GM23338 (cell line): ENCODE results near the gene RARRES2. TPM values are rescaled to one million over a fixed set of nuclear protein-coding genes. Genes with fewer than 3 reads are reported as not detected.

Experiments
- ATAC-seq: fragments of 200-7000 bp; cut with Tn5 transposase; 3 replicates; pipeline ENCODE4 v1.9.1; 2020
- DNase-seq: peaks from one replicate; pipeline ENCODE4 v3.0.0-alpha.2; 2015; ENCODE audit warnings: low spot score
- H2AFZ ChIP-seq: fragments of 200-600 bp; sonication (generic); 2 replicates; pipeline ENCODE4 v1.8.0; 2016; ENCODE audit warnings: antibody characterized with exemption, mild to moderate bottlenecking, moderate library complexity
- H3F3A ChIP-seq: fragments of 200-600 bp; sonication (generic); replicated peaks from 2 replicates; pipeline ENCODE4 v1.8.0; 2017; ENCODE audit warnings: antibody characterized with exemption, mixed run types, low read depth
- H3K27ac ChIP-seq: fragments of 200-600 bp; sonication (generic); 2 replicates; pipeline ENCODE4 v1.6.1; 2016; ENCODE audit warnings: low read depth
- H3K27me3 ChIP-seq: fragments of 200-600 bp; sonication (generic); 2 replicates; pipeline ENCODE4 v1.8.0; 2016; ENCODE audit warnings: mild to moderate bottlenecking, mixed run types, moderate library complexity; ENCODE audit not compliant: insufficient read depth
- H3K36me3 ChIP-seq: fragments of 200-600 bp; sonication (generic); 2 replicates; pipeline ENCODE4 v1.8.0; 2016; ENCODE audit warnings: mild to moderate bottlenecking; ENCODE audit not compliant: insufficient read depth
- H3K4me1 ChIP-seq: fragments of 200-600 bp; sonication (generic); 2 replicates; pipeline ENCODE4 v1.8.0; 2016; ENCODE audit warnings: mild to moderate bottlenecking, moderate library complexity; ENCODE audit not compliant: insufficient read depth
- H3K4me2 ChIP-seq: fragments of 200-600 bp; sonication (generic); 2 replicates; pipeline ENCODE4 v1.7.1; 2017; ENCODE audit warnings: mixed run types
- H3K4me3 ChIP-seq: fragments of 200-600 bp; sonication (generic); 2 replicates; pipeline ENCODE4 v1.6.1; 2016; ENCODE audit warnings: mixed run types
- H3K79me2 ChIP-seq: fragments of 200-600 bp; sonication (generic); replicated peaks from 2 replicates; pipeline ENCODE4 v1.8.0; 2017; ENCODE audit warnings: mild to moderate bottlenecking; ENCODE audit not compliant: insufficient read depth
- H3K9me2 ChIP-seq: fragments of 200-600 bp; sonication (generic); 2 replicates; pipeline ENCODE4 v1.8.0; 2017; ENCODE audit not compliant: insufficient read depth
- H4K20me1 ChIP-seq: fragments of 200-600 bp; sonication (generic); replicated peaks from 2 replicates; pipeline ENCODE4 v1.8.0; 2017; ENCODE audit warnings: mild to moderate bottlenecking; ENCODE audit not compliant: insufficient read depth
- H3K27ac Mint-ChIP-seq: 2 replicates; pipeline ENCODE4 v1.8.0; 2020; ENCODE audit warnings: inconsistent platforms, mild to moderate bottlenecking, moderate library complexity, mixed read lengths
- H3K27me3 Mint-ChIP-seq: 3 replicates; pipeline ENCODE4 v1.8.0; 2022; ENCODE audit warnings: low read depth, mild to moderate bottlenecking, moderate library complexity, mixed read lengths, inconsistent platforms; ENCODE audit not compliant: insufficient read depth, poor library complexity
- H3K36me3 Mint-ChIP-seq: 3 replicates; pipeline ENCODE4 v1.8.0; 2021; ENCODE audit warnings: low read depth, mild to moderate bottlenecking, inconsistent platforms, moderate library complexity, mixed read lengths
- H3K4me1 Mint-ChIP-seq: 3 replicates; pipeline ENCODE4 v1.8.0; 2020; ENCODE audit warnings: mild to moderate bottlenecking, inconsistent platforms, mixed read lengths
- H3K4me3 Mint-ChIP-seq: 3 replicates; pipeline ENCODE4 v1.8.0; 2021; ENCODE audit warnings: moderate library complexity, mild to moderate bottlenecking, inconsistent platforms, mixed read lengths
- H3K9me3 Mint-ChIP-seq: 3 replicates; pipeline ENCODE4 v1.8.0; 2020; ENCODE audit warnings: moderate library complexity, mild to moderate bottlenecking, inconsistent platforms, mixed read lengths
- CREB1 ChIP-seq: fragments of 250-450 bp; sonication (Bioruptor Pico); IDR thresholded peaks from 2 replicates; pipeline ENCODE4 v1.5.0; 2020; ENCODE audit warnings: low read depth, mild to moderate bottlenecking, moderate library complexity
- EZH2 ChIP-seq: fragments of 200-600 bp; sonication (generic); IDR thresholded peaks from one replicate; pipeline ENCODE4 v1.8.0; 2017; ENCODE audit warnings: antibody characterized with exemption, mild to moderate bottlenecking, low read depth; ENCODE audit not compliant: unreplicated experiment
- EZH2phosphoT487 ChIP-seq: fragments of 200-600 bp; sonication (generic); IDR thresholded peaks from one replicate; pipeline ENCODE4 v1.8.1; 2018; ENCODE audit warnings: antibody characterized with exemption; ENCODE audit not compliant: unreplicated experiment
- JUNB ChIP-seq: IDR thresholded peaks from one replicate; pipeline ENCODE4 v1.6.1; 2016; ENCODE audit warnings: antibody characterized with exemption; ENCODE audit not compliant: unreplicated experiment
- NANOG ChIP-seq: IDR thresholded peaks from 2 replicates; pipeline ENCODE4 v1.6.1; 2016; ENCODE audit warnings: antibody characterized with exemption, borderline replicate concordance
- STAT1 ChIP-seq: IDR thresholded peaks from one replicate; pipeline ENCODE4 v1.6.1; 2016; ENCODE audit warnings: antibody characterized with exemption; ENCODE audit not compliant: unreplicated experiment
- polyA plus RNA-seq: library from polyadenylated mRNA; unstranded; fragments of >200 nt; fragmentation: Nextera tagmentation; extraction: Ambion mirVana; gene quantifications from 2 replicates; pipeline ENCODE4 v1.2.1, GENCODE V29; 2016
- total RNA-seq: library from RNA; depleted of rRNA; stranded (reverse); fragments of >200 nt; shearing (Covaris generic); gene quantifications from 2 replicates; pipeline ENCODE4 v1.2.3, GENCODE V29; 2014
- TF ChIP-seq, protein P1 (sequence below), 2 experiments: fragments of 200-600 bp in 1 of 2; sonication (generic) in 1 of 2; conservative IDR thresholded peaks; 2 replicates each; pipeline versions ENCODE4 v1.5.1 to v1.6.1; 2016 to 2017; ENCODE audit warnings: antibody characterized with exemption in 2 of 2, low read depth in 2 of 2, mild to moderate bottlenecking in 2 of 2, moderate library complexity in 1 of 2
- TF ChIP-seq, protein P2 (sequence below): IDR thresholded peaks from one replicate; pipeline ENCODE4 v1.6.1; 2018; ENCODE audit warnings: antibody characterized with exemption; ENCODE audit not compliant: unreplicated experiment
- TF ChIP-seq, protein P3 (sequence below): IDR thresholded peaks from 2 replicates; pipeline ENCODE4 v1.6.1; 2016; ENCODE audit warnings: antibody characterized with exemption

RARRES2 gene
- total and polyA plus RNA-seq, 2 experiments from 2014 or later, result 169 to 314 TPM

DNA sequence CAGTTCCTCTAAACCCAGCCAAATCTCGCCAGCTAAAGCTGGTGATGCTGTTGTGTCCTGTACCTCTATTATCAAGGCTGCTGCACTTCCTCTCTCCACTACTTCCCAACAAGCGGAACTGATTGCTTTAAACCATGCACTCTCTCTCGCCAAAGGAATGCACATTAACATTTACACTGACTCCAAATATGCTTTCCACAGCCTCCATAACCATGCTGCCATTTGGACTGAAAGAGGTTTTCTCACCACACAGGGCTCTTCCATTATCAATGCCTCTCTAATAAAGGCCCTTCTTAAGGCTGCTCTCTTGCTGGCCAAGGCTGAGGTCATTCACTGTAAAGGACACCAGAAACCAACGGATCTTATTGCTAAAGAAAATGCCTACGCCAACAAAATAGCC lies 29.7 kb downstream of the RARRES2 start (continued):
- TF ChIP-seq EZH2phosphoT487, result no peak
- no peak for TF ChIP-seq STAT1
- no peak for TF ChIP-seq EZH2

DNA sequence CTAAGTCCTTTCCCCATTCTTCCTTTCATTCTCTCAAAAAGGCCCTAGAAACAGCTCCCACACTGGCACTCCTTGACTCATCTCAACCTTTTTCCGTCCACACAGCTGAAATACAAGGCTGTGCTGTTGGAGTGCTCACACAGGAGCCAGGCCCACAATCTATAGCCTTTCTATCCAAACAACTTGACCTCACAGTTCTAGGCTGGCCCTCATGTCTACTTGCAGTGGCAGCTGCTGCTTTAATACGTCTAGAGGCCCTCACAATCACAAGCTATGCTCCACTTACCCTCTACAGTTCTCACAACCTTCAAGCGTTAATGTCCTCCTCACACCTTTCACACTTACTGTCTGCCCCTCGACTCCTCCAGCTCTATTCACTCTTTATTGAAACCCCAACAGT lies 30.3 kb downstream of the RARRES2 start:
- H3K4me3 ChIP-seq, result no peak overlapping the region
- no peaks in the 10 kb centered on the region for H3K79me2 ChIP-seq
- H3K27ac Mint-ChIP-seq, result no peak overlapping the region
- H3K27me3 Mint-ChIP-seq, result peaks cover 32% of the 10 kb centered on the region
- peaks cover 21% of the 10 kb centered on the region for H3K4me1 Mint-ChIP-seq
- peaks cover 13% of the 10 kb centered on the region for H3K36me3 Mint-ChIP-seq
- no peak for DNase-seq
- no peaks in the 10 kb centered on the region for H3K9me2 ChIP-seq
- no peak overlapping the region for H3K4me3 Mint-ChIP-seq
- H3K9me3 Mint-ChIP-seq, result peaks cover 21% of the 10 kb centered on the region
- H3K4me1 ChIP-seq, result peaks cover 36% of the 10 kb centered on the region
- H3F3A ChIP-seq, result no peaks in the 10 kb centered on the region; the same call in 1 of the 2 replicates
- H3K27ac ChIP-seq, result no peak overlapping the region
- 0 out of 2 replicates have a peak, but pooled peaks cover 3% of the 10 kb centered on the region for H3K27me3 ChIP-seq
- ATAC-seq, result no peak
- H3K4me2 ChIP-seq, result no peak overlapping the region
- TF ChIP-seq JUNB, result no peak
- no peak for TF ChIP-seq CREB1 (CRISPR knock-in tag)
- no peak for TF ChIP-seq NANOG
- TF ChIP-seq, protein P1, sequence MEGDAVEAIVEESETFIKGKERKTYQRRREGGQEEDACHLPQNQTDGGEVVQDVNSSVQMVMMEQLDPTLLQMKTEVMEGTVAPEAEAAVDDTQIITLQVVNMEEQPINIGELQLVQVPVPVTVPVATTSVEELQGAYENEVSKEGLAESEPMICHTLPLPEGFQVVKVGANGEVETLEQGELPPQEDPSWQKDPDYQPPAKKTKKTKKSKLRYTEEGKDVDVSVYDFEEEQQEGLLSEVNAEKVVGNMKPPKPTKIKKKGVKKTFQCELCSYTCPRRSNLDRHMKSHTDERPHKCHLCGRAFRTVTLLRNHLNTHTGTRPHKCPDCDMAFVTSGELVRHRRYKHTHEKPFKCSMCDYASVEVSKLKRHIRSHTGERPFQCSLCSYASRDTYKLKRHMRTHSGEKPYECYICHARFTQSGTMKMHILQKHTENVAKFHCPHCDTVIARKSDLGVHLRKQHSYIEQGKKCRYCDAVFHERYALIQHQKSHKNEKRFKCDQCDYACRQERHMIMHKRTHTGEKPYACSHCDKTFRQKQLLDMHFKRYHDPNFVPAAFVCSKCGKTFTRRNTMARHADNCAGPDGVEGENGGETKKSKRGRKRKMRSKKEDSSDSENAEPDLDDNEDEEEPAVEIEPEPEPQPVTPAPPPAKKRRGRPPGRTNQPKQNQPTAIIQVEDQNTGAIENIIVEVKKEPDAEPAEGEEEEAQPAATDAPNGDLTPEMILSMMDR (conservative IDR thresholded peaks at IDR 0.05; ENCODE audit: low read depth in 2 of 2), result no peak
- TF ChIP-seq, protein P2, sequence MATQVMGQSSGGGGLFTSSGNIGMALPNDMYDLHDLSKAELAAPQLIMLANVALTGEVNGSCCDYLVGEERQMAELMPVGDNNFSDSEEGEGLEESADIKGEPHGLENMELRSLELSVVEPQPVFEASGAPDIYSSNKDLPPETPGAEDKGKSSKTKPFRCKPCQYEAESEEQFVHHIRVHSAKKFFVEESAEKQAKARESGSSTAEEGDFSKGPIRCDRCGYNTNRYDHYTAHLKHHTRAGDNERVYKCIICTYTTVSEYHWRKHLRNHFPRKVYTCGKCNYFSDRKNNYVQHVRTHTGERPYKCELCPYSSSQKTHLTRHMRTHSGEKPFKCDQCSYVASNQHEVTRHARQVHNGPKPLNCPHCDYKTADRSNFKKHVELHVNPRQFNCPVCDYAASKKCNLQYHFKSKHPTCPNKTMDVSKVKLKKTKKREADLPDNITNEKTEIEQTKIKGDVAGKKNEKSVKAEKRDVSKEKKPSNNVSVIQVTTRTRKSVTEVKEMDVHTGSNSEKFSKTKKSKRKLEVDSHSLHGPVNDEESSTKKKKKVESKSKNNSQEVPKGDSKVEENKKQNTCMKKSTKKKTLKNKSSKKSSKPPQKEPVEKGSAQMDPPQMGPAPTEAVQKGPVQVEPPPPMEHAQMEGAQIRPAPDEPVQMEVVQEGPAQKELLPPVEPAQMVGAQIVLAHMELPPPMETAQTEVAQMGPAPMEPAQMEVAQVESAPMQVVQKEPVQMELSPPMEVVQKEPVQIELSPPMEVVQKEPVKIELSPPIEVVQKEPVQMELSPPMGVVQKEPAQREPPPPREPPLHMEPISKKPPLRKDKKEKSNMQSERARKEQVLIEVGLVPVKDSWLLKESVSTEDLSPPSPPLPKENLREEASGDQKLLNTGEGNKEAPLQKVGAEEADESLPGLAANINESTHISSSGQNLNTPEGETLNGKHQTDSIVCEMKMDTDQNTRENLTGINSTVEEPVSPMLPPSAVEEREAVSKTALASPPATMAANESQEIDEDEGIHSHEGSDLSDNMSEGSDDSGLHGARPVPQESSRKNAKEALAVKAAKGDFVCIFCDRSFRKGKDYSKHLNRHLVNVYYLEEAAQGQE, result no peak
- no peak for TF ChIP-seq STAT1
- no peak for TF ChIP-seq EZH2
- TF ChIP-seq, protein P3, sequence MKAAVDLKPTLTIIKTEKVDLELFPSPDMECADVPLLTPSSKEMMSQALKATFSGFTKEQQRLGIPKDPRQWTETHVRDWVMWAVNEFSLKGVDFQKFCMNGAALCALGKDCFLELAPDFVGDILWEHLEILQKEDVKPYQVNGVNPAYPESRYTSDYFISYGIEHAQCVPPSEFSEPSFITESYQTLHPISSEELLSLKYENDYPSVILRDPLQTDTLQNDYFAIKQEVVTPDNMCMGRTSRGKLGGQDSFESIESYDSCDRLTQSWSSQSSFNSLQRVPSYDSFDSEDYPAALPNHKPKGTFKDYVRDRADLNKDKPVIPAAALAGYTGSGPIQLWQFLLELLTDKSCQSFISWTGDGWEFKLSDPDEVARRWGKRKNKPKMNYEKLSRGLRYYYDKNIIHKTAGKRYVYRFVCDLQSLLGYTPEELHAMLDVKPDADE, result no peak
- H4K20me1 ChIP-seq, result no peaks in the 10 kb centered on the region
- H3K36me3 ChIP-seq, result no peaks in the 10 kb centered on the region
- H2AFZ ChIP-seq, result no peak overlapping the region
